Esophagus squamous epithelium (tissue), 4 donors: ENCODE measurements around the gene MEN1.

Experiments used
- POLR2A ChIP-seq, 4 donors: fragments of 450-650 bp; IDR thresholded peaks; one replicate each; pipeline ENCODE4 v1.6.1; 2017; ENCODE audit warnings: antibody characterized with exemption in 4 of 4, mild to moderate bottlenecking in 4 of 4, moderate library complexity in 3 of 4
- TF ChIP-seq, protein P1 (sequence below), 6 experiments: fragments of 450-650 bp in 4 of 6; fragments of 200-600 bp in 2 of 6; sonication (generic) in 2 of 6; IDR thresholded peaks; one replicate each; pipeline ENCODE4 v1.5.1; 2016 to 2019; ENCODE audit warnings: antibody characterized with exemption in 6 of 6, mild to moderate bottlenecking in 4 of 6, moderate library complexity in 4 of 6

DNA sequence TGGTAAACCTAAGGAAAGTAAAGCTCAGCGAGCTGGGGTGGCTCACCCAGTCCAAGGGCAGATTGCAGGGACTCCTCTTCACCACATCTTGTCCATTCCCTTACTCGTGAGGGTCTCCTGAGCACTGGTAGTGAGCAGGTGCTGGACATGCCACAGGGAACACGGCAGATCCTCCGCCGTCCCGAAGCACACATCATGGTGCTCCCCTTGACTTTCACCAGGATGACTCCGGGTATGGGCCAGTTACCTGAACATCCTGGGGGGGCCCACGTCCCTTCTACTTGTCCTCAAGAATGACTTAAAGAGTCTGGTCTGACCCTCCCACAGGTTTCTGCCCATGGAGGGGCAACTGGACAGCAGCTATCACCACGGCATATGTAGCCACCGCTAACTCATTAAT, 24.0 kb downstream of the MEN1 start:
- TF ChIP-seq, protein P1, sequence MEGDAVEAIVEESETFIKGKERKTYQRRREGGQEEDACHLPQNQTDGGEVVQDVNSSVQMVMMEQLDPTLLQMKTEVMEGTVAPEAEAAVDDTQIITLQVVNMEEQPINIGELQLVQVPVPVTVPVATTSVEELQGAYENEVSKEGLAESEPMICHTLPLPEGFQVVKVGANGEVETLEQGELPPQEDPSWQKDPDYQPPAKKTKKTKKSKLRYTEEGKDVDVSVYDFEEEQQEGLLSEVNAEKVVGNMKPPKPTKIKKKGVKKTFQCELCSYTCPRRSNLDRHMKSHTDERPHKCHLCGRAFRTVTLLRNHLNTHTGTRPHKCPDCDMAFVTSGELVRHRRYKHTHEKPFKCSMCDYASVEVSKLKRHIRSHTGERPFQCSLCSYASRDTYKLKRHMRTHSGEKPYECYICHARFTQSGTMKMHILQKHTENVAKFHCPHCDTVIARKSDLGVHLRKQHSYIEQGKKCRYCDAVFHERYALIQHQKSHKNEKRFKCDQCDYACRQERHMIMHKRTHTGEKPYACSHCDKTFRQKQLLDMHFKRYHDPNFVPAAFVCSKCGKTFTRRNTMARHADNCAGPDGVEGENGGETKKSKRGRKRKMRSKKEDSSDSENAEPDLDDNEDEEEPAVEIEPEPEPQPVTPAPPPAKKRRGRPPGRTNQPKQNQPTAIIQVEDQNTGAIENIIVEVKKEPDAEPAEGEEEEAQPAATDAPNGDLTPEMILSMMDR (IDR thresholded peaks at IDR 0.05): no peak
- no peak for TF ChIP-seq POLR2A (IDR thresholded peaks at IDR 0.05)
